Measurements from ENCODE around the gene NXPH2.
"Not testable (repeated sequence)": the region's sequence is repeated elsewhere in the genome, so short reads cannot be mapped to it uniquely, and the experiment has no call there.

NXPH2 gene

GRCh38 chr2:138737009-138737554 is 43.1 kb downstream of the NXPH2 start:
- H3K27ac Mint-ChIP-seq; DNase-seq; H3K36me3 Mint-ChIP-seq (ENCODE audit: insufficient read depth); H3K4me1 Mint-ChIP-seq (ENCODE audit: low read depth in 2 of 2); ATAC-seq (replicated peaks); H3K27me3 Mint-ChIP-seq; H3K4me3 Mint-ChIP-seq: not testable (repeated sequence)
- peaks cover 6 to 24% of the 10 kb centered on the region in 2 donors for H3K9me3 Mint-ChIP-seq

- Mint-ChIP-seq H3K4me3 (no peak overlapping the region), H3K27ac (no peak overlapping the region), H3K9me3 (peaks cover 6 to 31% of the 10 kb centered on the region in 2 donors), H3K4me1 (ENCODE audit: low read depth in 2 of 2) (no peaks in the 10 kb centered on the region), H3K36me3 (ENCODE audit: insufficient read depth) (no peaks in the 10 kb centered on the region), H3K27me3 (no peaks in the 10 kb centered on the region)
- no peak for DNase-seq
- ATAC-seq (replicated peaks): no peak
Measured at GRCh38 chr2:138732651-138733050, 47.5 kb downstream of the NXPH2 start.

GRCh38 chr2:138730497-138731030 is 49.6 kb downstream of the NXPH2 start:
- H3K27ac Mint-ChIP-seq: no peak overlapping the region
- no peaks in the 10 kb centered on the region for H3K27me3 Mint-ChIP-seq
- no peak for ATAC-seq (replicated peaks)
- DNase-seq: no peak
- H3K9me3 Mint-ChIP-seq: peaks cover 3 to 22% of the 10 kb centered on the region in 2 donors
- H3K4me1 Mint-ChIP-seq (ENCODE audit: low read depth in 2 of 2): no peaks in the 10 kb centered on the region
- H3K4me3 Mint-ChIP-seq: no peak overlapping the region
- no peaks in the 10 kb centered on the region for H3K36me3 Mint-ChIP-seq (ENCODE audit: insufficient read depth)

- no peak overlapping the region for H3K4me3 Mint-ChIP-seq
Measured at GRCh38 chr2:138727956-138728355, 52.2 kb downstream of the NXPH2 start.

GRCh38 chr2:138726681-138727080 is 53.5 kb downstream of the NXPH2 start:
- H3K4me1 Mint-ChIP-seq (ENCODE audit: low read depth in 2 of 2): no peaks in the 10 kb centered on the region
- H3K9me3 Mint-ChIP-seq: peaks cover 0 to 7% of the 10 kb centered on the region in 2 donors
- H3K27ac Mint-ChIP-seq: no peak overlapping the region

More at GRCh38 chr2:138727956-138728355, 52.2 kb downstream of the NXPH2 start:
- H3K4me1 Mint-ChIP-seq (ENCODE audit: low read depth in 2 of 2): no peaks in the 10 kb centered on the region
- H3K9me3 Mint-ChIP-seq: peaks cover 0 to 7% of the 10 kb centered on the region in 2 donors
- no peaks in the 10 kb centered on the region for H3K36me3 Mint-ChIP-seq (ENCODE audit: insufficient read depth)
- no peaks in the 10 kb centered on the region for H3K27me3 Mint-ChIP-seq
- DNase-seq (no peak), ATAC-seq (replicated peaks) (no peak)
- no peak overlapping the region for H3K27ac Mint-ChIP-seq

GRCh38 chr2:138724729-138725459 is 55.3 kb downstream of the NXPH2 start:
- no peak for ATAC-seq (replicated peaks)
- no peak overlapping the region for H3K27ac Mint-ChIP-seq
- peaks cover 0 to 8% of the 10 kb centered on the region in 2 donors for H3K27me3 Mint-ChIP-seq

More at GRCh38 chr2:138726681-138727080, 53.5 kb downstream of the NXPH2 start:
- H3K27me3 Mint-ChIP-seq: no peaks in the 10 kb centered on the region
- DNase-seq: no peak
- no peaks in the 10 kb centered on the region for H3K36me3 Mint-ChIP-seq (ENCODE audit: insufficient read depth)
- ATAC-seq (replicated peaks): no peak
- no peak overlapping the region for H3K4me3 Mint-ChIP-seq

GRCh38 chr2:138724327-138724726 is 55.9 kb downstream of the NXPH2 start:
- no peaks in the 10 kb centered on the region for H3K36me3 Mint-ChIP-seq (ENCODE audit: insufficient read depth)
- H3K4me1 Mint-ChIP-seq (ENCODE audit: low read depth in 2 of 2): no peaks in the 10 kb centered on the region
- DNase-seq: no peak
- no peak for ATAC-seq (replicated peaks)
- H3K27ac Mint-ChIP-seq: no peak overlapping the region
- H3K9me3 Mint-ChIP-seq: no peaks in the 10 kb centered on the region
- H3K4me3 Mint-ChIP-seq: no peak overlapping the region
- peaks cover 0 to 8% of the 10 kb centered on the region in 2 donors for H3K27me3 Mint-ChIP-seq

More at GRCh38 chr2:138724729-138725459, 55.3 kb downstream of the NXPH2 start:
- H3K4me3 Mint-ChIP-seq: no peak overlapping the region
- no peaks in the 10 kb centered on the region for H3K36me3 Mint-ChIP-seq (ENCODE audit: insufficient read depth)
- H3K4me1 Mint-ChIP-seq (ENCODE audit: low read depth in 2 of 2): no peaks in the 10 kb centered on the region
- DNase-seq: no peak
- H3K9me3 Mint-ChIP-seq: no peaks in the 10 kb centered on the region

- Mint-ChIP-seq H3K9me3 (no peaks in the 10 kb centered on the region), H3K36me3 (ENCODE audit: insufficient read depth) (no peaks in the 10 kb centered on the region), H3K4me3 (no peak overlapping the region), H3K27ac (no peak overlapping the region), H3K4me1 (ENCODE audit: low read depth in 2 of 2) (no peaks in the 10 kb centered on the region), H3K27me3 (peaks cover 0 to 8% of the 10 kb centered on the region in 2 donors)
- ATAC-seq (replicated peaks) (no peak), DNase-seq (no peak)
Measured at GRCh38 chr2:138723196-138723987, 56.8 kb downstream of the NXPH2 start.

GRCh38 chr2:138722316-138722715 is 57.9 kb downstream of the NXPH2 start:
- Mint-ChIP-seq H3K27ac (no peak overlapping the region), H3K27me3 (peaks cover 0 to 8% of the 10 kb centered on the region in 2 donors), H3K4me3 (no peak overlapping the region), H3K36me3 (ENCODE audit: insufficient read depth) (no peaks in the 10 kb centered on the region), H3K4me1 (ENCODE audit: low read depth in 2 of 2) (no peaks in the 10 kb centered on the region), H3K9me3 (no peaks in the 10 kb centered on the region)
- no peak for ATAC-seq (replicated peaks)
- DNase-seq: no peak

- ATAC-seq (replicated peaks) (no peak), DNase-seq (no peak)
- H3K36me3 Mint-ChIP-seq (ENCODE audit: insufficient read depth): no peaks in the 10 kb centered on the region
- H3K27ac Mint-ChIP-seq: no peak overlapping the region
- no peaks in the 10 kb centered on the region for H3K4me1 Mint-ChIP-seq (ENCODE audit: low read depth in 2 of 2)
- H3K27me3 Mint-ChIP-seq: peaks cover 0 to 17% of the 10 kb centered on the region in 2 donors
- no peak overlapping the region for H3K4me3 Mint-ChIP-seq
- no peaks in the 10 kb centered on the region for H3K9me3 Mint-ChIP-seq
Measured at GRCh38 chr2:138720035-138720838, 60.0 kb downstream of the NXPH2 start.

GRCh38 chr2:138718405-138718804 is 61.8 kb downstream of the NXPH2 start:
- no peak for DNase-seq

GRCh38 chr2:138716183-138716582 is 64.0 kb downstream of the NXPH2 start:
- H3K27me3 Mint-ChIP-seq: peaks cover 0 to 32% of the 10 kb centered on the region in 2 donors
- H3K4me1 Mint-ChIP-seq (ENCODE audit: low read depth in 2 of 2): no peaks in the 10 kb centered on the region
- no peaks in the 10 kb centered on the region for H3K36me3 Mint-ChIP-seq (ENCODE audit: insufficient read depth)

More at GRCh38 chr2:138718405-138718804, 61.8 kb downstream of the NXPH2 start:
- no peaks in the 10 kb centered on the region for H3K9me3 Mint-ChIP-seq
- no peaks in the 10 kb centered on the region for H3K36me3 Mint-ChIP-seq (ENCODE audit: insufficient read depth)
- ATAC-seq (replicated peaks): no peak
- no peaks in the 10 kb centered on the region for H3K4me1 Mint-ChIP-seq (ENCODE audit: low read depth in 2 of 2)
- H3K27me3 Mint-ChIP-seq: peaks cover 0 to 17% of the 10 kb centered on the region in 2 donors
- H3K4me3 Mint-ChIP-seq: no peak overlapping the region
- no peak overlapping the region for H3K27ac Mint-ChIP-seq

GRCh38 chr2:138713504-138713903 is 66.7 kb downstream of the NXPH2 start:
- no peaks in the 10 kb centered on the region for H3K4me1 Mint-ChIP-seq (ENCODE audit: low read depth in 2 of 2)
- H3K27me3 Mint-ChIP-seq: peaks cover 0 to 43% of the 10 kb centered on the region in 2 donors
- H3K27ac Mint-ChIP-seq: no peak overlapping the region
- no peak overlapping the region for H3K4me3 Mint-ChIP-seq
- DNase-seq (no peak), ATAC-seq (replicated peaks) (no peak)
- H3K36me3 Mint-ChIP-seq (ENCODE audit: insufficient read depth): no peaks in the 10 kb centered on the region
- H3K9me3 Mint-ChIP-seq: peaks cover 0 to 1% of the 10 kb centered on the region in 2 donors

More at GRCh38 chr2:138716183-138716582, 64.0 kb downstream of the NXPH2 start:
- H3K27ac Mint-ChIP-seq: no peak overlapping the region
- no peak overlapping the region for H3K4me3 Mint-ChIP-seq
- DNase-seq: no peak
- H3K9me3 Mint-ChIP-seq: peaks cover 0 to 1% of the 10 kb centered on the region in 2 donors
- no peak for ATAC-seq (replicated peaks)
